Mammary epithelial cell (primary cell): ENCODE data around the gene KCNJ9.

Experiments
- CTCF ChIP-seq, 2 donors: IDR thresholded peaks in 1 of 2; conservative IDR thresholded peaks in 1 of 2; 2 replicates each; pipeline ENCODE4 v1.5.1; 2011 to 2012; ENCODE audit warnings: inconsistent platforms in 2 of 2, low read length in 2 of 2, mild to moderate bottlenecking in 2 of 2, control low read depth in 1 of 2, low read depth in 1 of 2; ENCODE audit not compliant: insufficient read depth in 1 of 2; ENCODE audit errors: extremely low read depth in 1 of 2
- EZH2 ChIP-seq: IDR thresholded peaks from 2 replicates; pipeline ENCODE4 v1.6.1; 2012; ENCODE audit warnings: low read length, inconsistent platforms, borderline replicate concordance

- TF ChIP-seq CTCF (conservative IDR thresholded peaks at IDR 0.05 in 1 of 2, IDR thresholded peaks at IDR 0.05 in 1 of 2; ENCODE audit: extremely low read depth in 1 of 2, insufficient read depth in 1 of 2, low read depth in 1 of 2, low read length in 2 of 2) (no peak), EZH2 (no peak)
These were observed 27.6 kb upstream of the KCNJ9 start for GRCh38 chr1:160053548-160054365.
